Breast epithelium (tissue), 4 donors: ENCODE data around the gene ATP9B. TPM values are rescaled to one million over a fixed set of nuclear protein-coding genes. Genes with fewer than 3 reads are reported as not detected.
A peak's percentile ranks its signal among the peaks of the same experiment; 100 is the strongest.

Experiments used
- DNase-seq, 2 donors: peaks; one replicate each; pipeline ENCODE4 v3.0.0-alpha.2; 2019; ENCODE audit warnings: low spot score in 2 of 2
- H3K27ac ChIP-seq, 2 donors: fragments of 200-600 bp; sonication (generic) in 1 of 2; one replicate each; pipeline ENCODE4 v1.5.1; 2016 to 2019; ENCODE audit warnings: mild to moderate bottlenecking in 1 of 2
- H3K27me3 ChIP-seq, 2 donors: fragments of 200-600 bp; sonication (generic) in 1 of 2; one replicate each; pipeline versions ENCODE4 v1.5.1 to v1.6.0; 2017 to 2019; ENCODE audit warnings: control low read depth in 1 of 2, mild to moderate bottlenecking in 1 of 2
- H3K36me3 ChIP-seq: fragments of 200-600 bp; one replicate; pipeline ENCODE4 v1.5.1; 2019
- H3K4me1 ChIP-seq, 2 donors: fragments of 200-600 bp; sonication (generic); one replicate each; pipeline ENCODE4 v1.5.1; 2016 to 2019; ENCODE audit warnings: control low read depth in 1 of 2
- H3K4me3 ChIP-seq, 3 donors: fragments of 200-600 bp; sonication (generic); 1 replicate in 2 of 3; 2 replicates in 1 of 3; pipeline ENCODE4 v1.5.1; 2016 to 2019; ENCODE audit warnings: mild to moderate bottlenecking in 3 of 3, moderate library complexity in 2 of 3
- H3K9me3 ChIP-seq, 2 donors: fragments of 200-600 bp; sonication (generic) in 1 of 2; one replicate each; pipeline ENCODE4 v1.5.1; 2016 to 2019; ENCODE audit warnings: control low read depth in 1 of 2
- CTCF ChIP-seq, 3 donors: fragments of 450-650 bp; IDR thresholded peaks; one replicate each; pipeline ENCODE4 v1.5.1; 2016 to 2017; ENCODE audit warnings: antibody characterized with exemption in 3 of 3, mild to moderate bottlenecking in 3 of 3, moderate library complexity in 3 of 3
- POLR2A ChIP-seq: fragments of 450-650 bp; IDR thresholded peaks from one replicate; pipeline ENCODE4 v1.6.1; 2016; ENCODE audit warnings: antibody characterized with exemption, mild to moderate bottlenecking, moderate library complexity
- POLR2AphosphoS5 ChIP-seq, 3 donors: sonication (generic); formaldehyde crosslinking; IDR thresholded peaks; one replicate each; pipeline ENCODE4 v1.6.1; 2017; ENCODE audit warnings: antibody characterized with exemption in 3 of 3
- intact Hi-C: fragments of 100-400 bp; cut with DNase I; formaldehyde crosslinking; loops from one replicate; pipeline ENCODE4 v1.15.1; 2023; ENCODE audit warnings: low total_unique reads
- total RNA-seq, 3 donors: library from RNA; depleted of rRNA; stranded (reverse); fragments of >200 nt; gene quantifications; one replicate each; pipeline ENCODE4 v1.1.0, GENCODE V29; 2016

Gene ATP9B
- total RNA-seq, 3 donors from 2014 or later: 42.1 to 55.9 (median 54.4) TPM

DNA sequence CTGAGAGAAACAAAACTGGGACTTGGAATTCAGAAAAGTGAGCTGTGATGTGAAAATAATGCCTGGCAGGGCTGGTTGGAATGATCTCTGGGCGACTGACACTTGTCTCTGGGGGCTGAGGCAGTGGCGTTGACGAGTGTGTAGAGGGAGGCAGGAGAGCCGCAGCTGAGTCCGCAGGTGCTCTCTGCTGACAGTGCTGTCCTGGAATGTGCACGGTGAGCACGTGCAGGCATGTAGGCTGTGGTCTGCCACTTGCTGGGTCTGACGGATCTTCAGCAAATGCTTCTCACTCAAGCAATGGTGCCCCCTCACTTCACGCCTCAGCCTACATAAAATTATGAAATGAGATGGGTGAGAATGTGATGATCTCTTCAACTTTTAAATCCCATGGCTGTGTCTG, 38.5 kb upstream of the ATP9B start:
- intact Hi-C loops: no loop called here
- no peak overlapping the region for H3K4me3 ChIP-seq

GRCh38 chr18:79042276-79042675, 26.9 kb upstream of the ATP9B start:
- H3K36me3 ChIP-seq: no peaks in the 10 kb centered on the region
- no peak for TF ChIP-seq POLR2AphosphoS5 (IDR thresholded peaks at IDR 0.05)
- TF ChIP-seq CTCF (IDR thresholded peaks at IDR 0.05): no peak
- TF ChIP-seq POLR2A: no peak
- no peak for DNase-seq
- intact Hi-C loops: no loop called here
- H3K4me3 ChIP-seq: no peak overlapping the region
- H3K27me3 ChIP-seq: peaks cover 0 to 6% of the 10 kb centered on the region in 2 donors
- H3K9me3 ChIP-seq: peaks cover 0 to 3% of the 10 kb centered on the region in 2 donors
- H3K4me1 ChIP-seq: no peaks in the 10 kb centered on the region
- no peak overlapping the region for H3K27ac ChIP-seq

More for the DNA sequence above, 38.5 kb upstream of the ATP9B start:
- Histone ChIP-seq H3K9me3 (peaks cover 6 to 22% of the 10 kb centered on the region in 2 donors), H3K27me3 (no peaks in the 10 kb centered on the region), H3K27ac (no peak overlapping the region), H3K4me1 (no peaks in the 10 kb centered on the region), H3K36me3 (no peaks in the 10 kb centered on the region)
- DNase-seq: no peak
- no peak for TF ChIP-seq POLR2A
- no peak for TF ChIP-seq POLR2AphosphoS5 (IDR thresholded peaks at IDR 0.05)
- no peak for TF ChIP-seq CTCF (IDR thresholded peaks at IDR 0.05)

DNA sequence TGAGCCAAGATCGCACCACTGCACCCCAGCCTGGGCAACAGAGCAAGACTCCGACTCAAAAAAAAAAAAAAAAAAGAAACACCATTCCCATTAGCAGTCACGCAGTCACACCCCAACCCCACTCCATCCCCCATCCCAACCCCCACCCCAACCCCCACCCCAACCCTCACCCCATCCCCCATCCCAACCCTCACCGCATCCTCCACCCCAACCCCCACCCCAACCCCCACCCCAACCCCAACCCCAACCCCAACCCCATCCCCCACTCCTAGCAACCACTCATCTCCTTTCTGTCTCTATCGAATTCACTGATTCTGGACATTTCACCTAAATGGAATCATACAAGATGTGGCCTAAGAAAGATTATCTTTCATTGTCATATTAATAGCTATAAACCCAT, 25.9 kb upstream of the ATP9B start:
- H3K4me1 ChIP-seq: no peaks in the 10 kb centered on the region
- DNase-seq: no peak
- no peaks in the 10 kb centered on the region for H3K36me3 ChIP-seq
- H3K4me3 ChIP-seq: no peak overlapping the region
- intact Hi-C loops: no loop called here
- peaks cover 0 to 6% of the 10 kb centered on the region in 2 donors for H3K27me3 ChIP-seq
- TF ChIP-seq POLR2A (no peak), CTCF (IDR thresholded peaks at IDR 0.05) (no peak), POLR2AphosphoS5 (IDR thresholded peaks at IDR 0.05) (no peak)
- no peaks in the 10 kb centered on the region for H3K9me3 ChIP-seq
- no peak overlapping the region for H3K27ac ChIP-seq

DNA sequence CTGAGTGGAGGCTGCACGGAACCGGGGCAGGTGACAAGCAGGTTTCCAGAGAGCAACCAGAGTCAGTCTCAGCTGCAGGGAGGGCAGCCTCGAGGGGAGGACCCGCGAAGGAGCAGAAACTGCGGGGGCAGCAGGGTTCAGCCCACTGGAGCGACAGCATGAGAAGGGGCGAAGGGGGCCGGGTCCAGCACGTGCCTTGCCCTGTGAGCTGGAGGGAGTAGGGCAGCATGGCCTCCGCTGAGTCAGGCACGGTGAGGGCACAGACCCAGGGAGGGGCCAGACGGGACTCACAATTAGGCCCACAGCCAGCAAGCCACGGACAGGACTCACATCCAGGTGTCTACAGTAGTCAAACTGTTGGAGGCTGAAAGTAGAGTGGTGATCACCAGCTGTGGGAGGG, 22.7 kb upstream of the ATP9B start:
- no peak for DNase-seq
- H3K27ac ChIP-seq: no peak overlapping the region
- intact Hi-C loops: no loop called here
- no peaks in the 10 kb centered on the region for H3K36me3 ChIP-seq
- no peaks in the 10 kb centered on the region for H3K4me1 ChIP-seq
- H3K27me3 ChIP-seq: peaks cover 0 to 5% of the 10 kb centered on the region in 2 donors
- TF ChIP-seq POLR2A (no peak), POLR2AphosphoS5 (IDR thresholded peaks at IDR 0.05) (no peak), CTCF (IDR thresholded peaks at IDR 0.05) (no peak)
- H3K9me3 ChIP-seq: no peaks in the 10 kb centered on the region
- H3K4me3 ChIP-seq: peak overlapping the region in 1 of 3 donors; percentile 22

- H3K36me3 ChIP-seq: no peaks in the 10 kb centered on the region
- H3K27me3 ChIP-seq: no peaks in the 10 kb centered on the region
- TF ChIP-seq CTCF (IDR thresholded peaks at IDR 0.05): no peak
- no peak for TF ChIP-seq POLR2AphosphoS5 (IDR thresholded peaks at IDR 0.05)
- no peak for TF ChIP-seq POLR2A
- H3K9me3 ChIP-seq: no peaks in the 10 kb centered on the region
- no peaks in the 10 kb centered on the region for H3K4me1 ChIP-seq
- H3K4me3 ChIP-seq: no peak overlapping the region
- no peak overlapping the region for H3K27ac ChIP-seq
- DNase-seq: no peak
- intact Hi-C loops: no loop called here
These were observed 21.5 kb upstream of the ATP9B start for GRCh38 chr18:79047556-79048244.
